Mucosa of descending colon (tissue), 3 donors: ENCODE results near the gene MYO18A. TPM values are rescaled to one million over a fixed set of nuclear protein-coding genes. Genes with fewer than 3 reads are reported as not detected.

Experiments
- ATAC-seq: fragments of 200-7000 bp; cut with Tn5 transposase; one replicate; pipeline ENCODE4 v1.9.1; 2020; ENCODE audit warnings: mild to moderate bottlenecking, moderate library complexity
- DNase-seq, 3 donors: peaks; one replicate each; pipeline ENCODE4 v3.0.0-alpha.2; 2020
- H3K36me3 ChIP-seq: fragments of 200-600 bp; one replicate; pipeline ENCODE4 v1.8.0; 2021; ENCODE audit warnings: low read depth, mild to moderate bottlenecking
- H3K4me1 ChIP-seq: fragments of 200-600 bp; one replicate; pipeline ENCODE4 v1.8.0; 2021; ENCODE audit warnings: low read depth, mild to moderate bottlenecking
- H3K4me3 ChIP-seq: fragments of 200-600 bp; one replicate; pipeline ENCODE4 v1.8.0; 2021; ENCODE audit warnings: mild to moderate bottlenecking
- H3K9me3 ChIP-seq: fragments of 200-600 bp; one replicate; pipeline ENCODE4 v1.8.0; 2021; ENCODE audit warnings: mild to moderate bottlenecking
- CTCF ChIP-seq: fragments of 200-600 bp; IDR thresholded peaks from one replicate; pipeline ENCODE4 v1.8.0; 2022; ENCODE audit warnings: antibody characterized with exemption, mild to moderate bottlenecking
- intact Hi-C, 2 donors: fragments of 100-400 bp; cut with DNase I in 1 of 2; cut with micrococcal nuclease in 1 of 2; formaldehyde crosslinking; loops; one replicate each; pipeline versions ENCODE4 v1.11.0 to v1.11.1; 2022; cut with DNase I, micrococcal nuclease
- total RNA-seq, 3 donors: library from RNA; stranded (reverse); fragmentation: NEBNext Ultra II Directional in 2 of 3; extraction: Animal tissue kit (Norgen Biotek cat#: 25700) in 2 of 3; gene quantifications; one replicate each; pipeline versions ENCODE4 v1.2.1 to v1.2.4, GENCODE V29; 2021 to 2023
- donor health status: DM: no; HTN: no; CAD: no; lungs with moderate emphysema.
- donor health status: DM: no; HTN: no; CAD: no.
- donor health status: DM: no; HTN: yes; CAD: no.

MYO18A gene
- total RNA-seq, 3 donors from 2014 or later: 84.9 to 111 (median 93.3) TPM

- H3K36me3 ChIP-seq: no peaks in the 10 kb centered on the region
- no peak for TF ChIP-seq CTCF
- peak overlapping the region; percentile 34 for H3K4me3 ChIP-seq
- ATAC-seq: peak; percentile 62
- DNase-seq: peak; percentile 90 to 91 (median 91)
- H3K9me3 ChIP-seq: no peaks in the 10 kb centered on the region
- H3K4me1 ChIP-seq: peaks cover 29% of the 10 kb centered on the region
- intact Hi-C loops: loop anchor here in 1 of 2 donors (5.0 kb wide), 1 partner anchor 32 kb away; no protein-coding TSS in a partner anchor
These were observed 765 bp downstream of the MYO18A start for GRCh38 chr17:29179232-29180033.

- Histone ChIP-seq H3K4me3 (no peak overlapping the region), H3K36me3 (no peaks in the 10 kb centered on the region), H3K9me3 (no peaks in the 10 kb centered on the region), H3K4me1 (peaks cover 29% of the 10 kb centered on the region)
- intact Hi-C loops: no loop called here
- DNase-seq (peak; percentile 54 to 62 (median 56)), ATAC-seq (peak; percentile 47)
- no peak for TF ChIP-seq CTCF
These were observed 1.4 kb downstream of the MYO18A start for GRCh38 chr17:29178750-29179231.

GRCh38 chr17:29177871-29178749 lies 2.1 kb downstream of the MYO18A start:
- Histone ChIP-seq H3K36me3 (no peaks in the 10 kb centered on the region), H3K9me3 (no peaks in the 10 kb centered on the region), H3K4me3 (no peak overlapping the region), H3K4me1 (peaks cover 29% of the 10 kb centered on the region)
- TF ChIP-seq CTCF: no peak
- ATAC-seq (peak; percentile 65), DNase-seq (peak; percentile 76 to 79 (median 78))
- intact Hi-C loops: no loop called here

GRCh38 chr17:29177541-29177870 lies 2.7 kb downstream of the MYO18A start:
- no peak overlapping the region for H3K4me3 ChIP-seq
- no peak for TF ChIP-seq CTCF
- DNase-seq: no peak
- no peaks in the 10 kb centered on the region for H3K9me3 ChIP-seq
- peaks cover 29% of the 10 kb centered on the region for H3K4me1 ChIP-seq
- H3K36me3 ChIP-seq: no peaks in the 10 kb centered on the region
- intact Hi-C loops: no loop called here
- no peak for ATAC-seq

GRCh38 chr17:29176558-29177351 lies 3.4 kb downstream of the MYO18A start:
- Histone ChIP-seq H3K36me3 (no peaks in the 10 kb centered on the region), H3K4me1 (peaks cover 29% of the 10 kb centered on the region), H3K9me3 (no peaks in the 10 kb centered on the region), H3K4me3 (peak overlapping the region; percentile 25)
- intact Hi-C loops: no loop called here
- peak; percentile 83 to 87 (median 86) for DNase-seq
- peak; percentile 65 for ATAC-seq
- TF ChIP-seq CTCF: no peak
